ENCODE measurements around the gene KIAA0586. TPM values are rescaled to one million over a fixed set of nuclear protein-coding genes. Genes with fewer than 3 reads are reported as not detected.
"Not testable (repeated sequence)": the region's sequence is repeated elsewhere in the genome, so short reads cannot be mapped to it uniquely, and the experiment has no call there.

KIAA0586 gene
- total and polyA plus RNA-seq, 7 donors: 2.5 to 14.2 (median 6.2) TPM

GRCh38 chr14:58414845-58415244 lies 12.7 kb upstream of the KIAA0586 start:
- Histone ChIP-seq H3K4me3 (no peak overlapping the region), H3K27ac (no peak overlapping the region), H3K27me3 (ENCODE audit: insufficient read depth in 3 of 3, low read length in 2 of 3) (no peaks in the 10 kb centered on the region), H3K9me3 (no peaks in the 10 kb centered on the region), H3K36me3 (ENCODE audit: insufficient read depth in 1 of 2, low read depth in 1 of 2) (peaks cover 12 to 87% of the 10 kb centered on the region in 2 donors), H3K4me1 (no peaks in the 10 kb centered on the region)
- WGBS, 3 donors: 93 to 100% (median 96%) methylated on average over 1 of the region's 1 CpG
- TF ChIP-seq, protein P1, sequence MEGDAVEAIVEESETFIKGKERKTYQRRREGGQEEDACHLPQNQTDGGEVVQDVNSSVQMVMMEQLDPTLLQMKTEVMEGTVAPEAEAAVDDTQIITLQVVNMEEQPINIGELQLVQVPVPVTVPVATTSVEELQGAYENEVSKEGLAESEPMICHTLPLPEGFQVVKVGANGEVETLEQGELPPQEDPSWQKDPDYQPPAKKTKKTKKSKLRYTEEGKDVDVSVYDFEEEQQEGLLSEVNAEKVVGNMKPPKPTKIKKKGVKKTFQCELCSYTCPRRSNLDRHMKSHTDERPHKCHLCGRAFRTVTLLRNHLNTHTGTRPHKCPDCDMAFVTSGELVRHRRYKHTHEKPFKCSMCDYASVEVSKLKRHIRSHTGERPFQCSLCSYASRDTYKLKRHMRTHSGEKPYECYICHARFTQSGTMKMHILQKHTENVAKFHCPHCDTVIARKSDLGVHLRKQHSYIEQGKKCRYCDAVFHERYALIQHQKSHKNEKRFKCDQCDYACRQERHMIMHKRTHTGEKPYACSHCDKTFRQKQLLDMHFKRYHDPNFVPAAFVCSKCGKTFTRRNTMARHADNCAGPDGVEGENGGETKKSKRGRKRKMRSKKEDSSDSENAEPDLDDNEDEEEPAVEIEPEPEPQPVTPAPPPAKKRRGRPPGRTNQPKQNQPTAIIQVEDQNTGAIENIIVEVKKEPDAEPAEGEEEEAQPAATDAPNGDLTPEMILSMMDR (IDR thresholded peaks at IDR 0.05): no peak
- intact Hi-C loops (cut with DNase I): no loop called here
- DNase-seq (no peak), ATAC-seq (peak in 3 of 4 donors; percentile 28 to 41 (median 36))

DNA sequence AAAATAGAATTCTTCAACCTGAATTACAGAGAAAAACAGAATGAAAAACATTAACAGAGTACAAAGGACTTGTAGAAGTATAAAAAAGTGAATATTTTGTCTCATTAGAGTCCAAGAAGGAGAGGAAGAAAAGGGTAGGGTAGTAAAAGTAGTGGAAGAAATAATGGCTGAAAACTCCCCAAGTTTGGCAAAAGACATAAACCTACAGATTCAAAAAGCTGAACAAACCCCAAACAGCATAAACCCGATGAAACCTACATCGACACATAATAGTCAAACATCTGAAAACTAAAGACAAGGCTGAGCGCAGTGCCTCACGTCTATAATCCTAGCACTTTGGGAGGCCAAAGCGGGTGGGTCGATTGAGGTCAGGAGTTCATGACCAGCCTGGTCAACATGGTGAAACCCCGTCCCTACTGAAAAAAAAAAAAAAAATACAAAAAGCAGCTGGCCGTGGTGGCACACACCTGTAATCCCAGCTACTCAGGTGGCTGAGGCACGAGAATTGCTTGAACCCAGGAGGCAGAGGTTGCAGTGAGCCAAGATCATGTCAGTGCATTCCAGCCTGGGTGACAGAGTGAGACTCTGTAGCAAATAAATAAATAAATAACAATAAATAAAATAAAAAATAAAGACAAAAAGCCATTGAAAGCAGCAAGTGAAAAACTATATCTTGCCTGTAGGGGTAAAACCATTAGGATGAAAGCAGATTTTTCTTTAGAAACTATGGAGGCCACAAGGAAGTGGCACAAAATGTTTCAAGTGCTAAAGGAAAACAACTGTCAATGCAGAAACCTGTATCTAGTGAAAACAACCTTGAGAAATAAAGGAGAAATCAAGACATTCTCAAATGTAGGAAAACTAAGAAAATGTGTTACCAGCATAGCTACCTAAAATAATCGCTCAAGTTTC lies 11.6 kb upstream of the KIAA0586 start:
- no peaks in the 10 kb centered on the region for H3K9me3 ChIP-seq
- ATAC-seq (no peak), DNase-seq (no peak)
- no peak overlapping the region for H3K4me3 ChIP-seq
- TF ChIP-seq, protein P1 (IDR thresholded peaks at IDR 0.05): no peak
- WGBS, 3 donors: 92 to 97% (median 93%) methylated on average over 10 of the region's 10 CpGs
- H3K27me3 ChIP-seq (ENCODE audit: insufficient read depth in 3 of 3, low read length in 2 of 3): no peaks in the 10 kb centered on the region
- no peak overlapping the region for H3K27ac ChIP-seq
- peaks cover 7 to 80% of the 10 kb centered on the region in 2 donors for H3K36me3 ChIP-seq (ENCODE audit: insufficient read depth in 1 of 2, low read depth in 1 of 2)
- no peaks in the 10 kb centered on the region for H3K4me1 ChIP-seq
- intact Hi-C loops (cut with DNase I): no loop called here

- DNase-seq; H3K9me3 ChIP-seq; H3K27ac ChIP-seq; intact Hi-C loops (cut with DNase I); H3K4me3 ChIP-seq; H3K27me3 ChIP-seq (ENCODE audit: insufficient read depth in 3 of 3, low read length in 2 of 3); ATAC-seq; H3K4me1 ChIP-seq: not testable (repeated sequence)
- peaks cover 7 to 80% of the 10 kb centered on the region in 2 donors for H3K36me3 ChIP-seq (ENCODE audit: insufficient read depth in 1 of 2, low read depth in 1 of 2)
- 94 to 98% (median 96%) methylated on average over 1 of the region's 1 CpG for WGBS, 3 donors
Measured at GRCh38 chr14:58416934-58417333, 10.6 kb upstream of the KIAA0586 start.

DNA sequence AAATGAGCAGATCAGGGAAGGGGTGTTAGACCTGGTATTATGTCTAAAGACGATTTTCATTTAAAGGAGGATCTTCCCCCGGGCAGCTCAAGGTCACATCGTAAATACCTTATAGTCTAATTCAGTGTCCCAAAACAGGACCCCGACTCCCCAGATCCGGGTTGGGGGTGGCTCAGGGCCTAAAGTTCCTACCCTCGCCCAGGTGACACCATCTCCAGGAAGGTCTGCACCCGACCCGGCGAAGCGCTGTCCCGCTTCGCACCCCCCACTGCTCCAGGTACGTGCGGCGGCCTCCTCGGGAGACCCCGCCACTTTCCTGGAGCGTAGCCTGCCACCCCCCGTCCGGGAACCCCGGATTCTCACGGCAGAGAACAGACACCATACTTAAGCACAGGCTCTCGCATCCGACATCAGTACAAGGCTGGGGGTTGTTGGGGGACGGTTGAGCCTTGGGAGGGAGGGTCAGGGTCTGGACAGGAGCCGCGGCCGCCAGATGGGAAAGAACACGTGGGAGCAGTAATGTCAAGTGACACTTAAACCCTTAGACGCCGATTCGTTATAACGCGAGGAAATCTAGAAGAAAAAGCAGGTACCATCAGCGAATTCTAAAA lies 744 bp upstream of the KIAA0586 start:
- WGBS, 3 donors: 0% methylated on average over 35 of the region's 35 CpGs
- TF ChIP-seq, protein P1 (IDR thresholded peaks at IDR 0.05): no peak
- Histone ChIP-seq H3K27ac (peak overlapping the region; percentile 98), H3K4me1 (peaks cover 23% of the 10 kb centered on the region), H3K36me3 (ENCODE audit: insufficient read depth in 1 of 2, low read depth in 1 of 2) (peaks cover 0 to 54% of the 10 kb centered on the region in 2 donors), H3K27me3 (ENCODE audit: insufficient read depth in 3 of 3, low read length in 2 of 3) (no peaks in the 10 kb centered on the region), H3K9me3 (no peaks in the 10 kb centered on the region), H3K4me3 (peak overlapping the region; percentile 88)
- DNase-seq (peak; percentile 63 to 83), ATAC-seq (peak; percentile 78 to 89 (median 82))
- intact Hi-C loops (cut with DNase I): loop anchor here in 1 of 2 donors (2.0 kb wide), 1 partner anchor 128 kb away; the partner anchor contains the start of gene ARID4A

DNA sequence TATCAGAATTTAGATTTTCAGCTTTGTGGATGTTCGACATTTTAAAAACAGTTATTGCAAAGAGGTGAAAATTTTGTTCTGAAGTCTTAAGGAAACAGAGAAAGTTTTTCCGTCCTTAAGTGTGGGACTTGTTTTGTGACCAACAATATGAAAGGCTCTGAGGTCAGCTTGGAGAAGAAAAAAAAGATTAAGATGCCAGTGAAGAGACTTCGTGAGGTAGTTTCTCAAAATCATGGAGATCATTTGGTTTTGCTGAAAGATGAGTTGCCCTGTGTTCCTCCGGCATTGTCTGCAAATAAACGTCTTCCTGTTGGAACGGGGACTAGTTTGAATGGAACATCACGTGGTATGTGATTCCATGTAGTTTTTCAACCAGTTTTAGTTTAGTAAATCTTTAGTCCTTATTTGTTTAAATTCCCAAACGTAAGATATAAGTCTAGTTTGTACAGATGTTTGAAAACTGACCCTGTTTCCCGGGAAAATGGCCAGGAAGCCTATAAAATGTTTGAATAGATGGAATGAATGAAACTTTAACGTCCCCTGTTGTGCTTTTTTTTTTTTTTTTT lies 682 bp downstream of the KIAA0586 start:
- H3K4me1 ChIP-seq: peaks cover 23% of the 10 kb centered on the region
- peak overlapping the region; percentile 88 for H3K4me3 ChIP-seq
- peak overlapping the region; percentile 98 for H3K27ac ChIP-seq
- H3K36me3 ChIP-seq (ENCODE audit: insufficient read depth in 1 of 2, low read depth in 1 of 2): peaks cover 0 to 54% of the 10 kb centered on the region in 2 donors
- DNase-seq (no peak), ATAC-seq (peak in 1 of 4 donors; percentile 52)
- TF ChIP-seq, protein P1 (IDR thresholded peaks at IDR 0.05): no peak
- 0 to 2% (median 1%) methylated on average over 10 of the region's 10 CpGs for WGBS, 3 donors
- no peaks in the 10 kb centered on the region for H3K9me3 ChIP-seq
- no peaks in the 10 kb centered on the region for H3K27me3 ChIP-seq (ENCODE audit: insufficient read depth in 3 of 3, low read length in 2 of 3)
- intact Hi-C loops (cut with DNase I): no loop called here

All from psoas muscle (tissue), 8 donors.